GM23338 (cell line): Measurements from ENCODE around the gene CD300H. TPM values are rescaled to one million over a fixed set of nuclear protein-coding genes. Genes with fewer than 3 reads are reported as not detected.

ENCODE experiments used
- ATAC-seq: fragments of 200-7000 bp; cut with Tn5 transposase; 3 replicates; pipeline ENCODE4 v1.9.1; 2020
- DNase-seq: peaks from one replicate; pipeline ENCODE4 v3.0.0-alpha.2; 2015; ENCODE audit warnings: low spot score
- H2AFZ ChIP-seq: fragments of 200-600 bp; sonication (generic); 2 replicates; pipeline ENCODE4 v1.8.0; 2016; ENCODE audit warnings: antibody characterized with exemption, mild to moderate bottlenecking, moderate library complexity
- H3F3A ChIP-seq: fragments of 200-600 bp; sonication (generic); replicated peaks from 2 replicates; pipeline ENCODE4 v1.8.0; 2017; ENCODE audit warnings: antibody characterized with exemption, mixed run types, low read depth
- H3K27ac ChIP-seq: fragments of 200-600 bp; sonication (generic); 2 replicates; pipeline ENCODE4 v1.6.1; 2016; ENCODE audit warnings: low read depth
- H3K27me3 ChIP-seq: fragments of 200-600 bp; sonication (generic); 2 replicates; pipeline ENCODE4 v1.8.0; 2016; ENCODE audit warnings: mild to moderate bottlenecking, mixed run types, moderate library complexity; ENCODE audit not compliant: insufficient read depth
- H3K36me3 ChIP-seq: fragments of 200-600 bp; sonication (generic); 2 replicates; pipeline ENCODE4 v1.8.0; 2016; ENCODE audit warnings: mild to moderate bottlenecking; ENCODE audit not compliant: insufficient read depth
- H3K4me1 ChIP-seq: fragments of 200-600 bp; sonication (generic); 2 replicates; pipeline ENCODE4 v1.8.0; 2016; ENCODE audit warnings: mild to moderate bottlenecking, moderate library complexity; ENCODE audit not compliant: insufficient read depth
- H3K4me2 ChIP-seq: fragments of 200-600 bp; sonication (generic); 2 replicates; pipeline ENCODE4 v1.7.1; 2017; ENCODE audit warnings: mixed run types
- H3K4me3 ChIP-seq: fragments of 200-600 bp; sonication (generic); 2 replicates; pipeline ENCODE4 v1.6.1; 2016; ENCODE audit warnings: mixed run types
- H3K79me2 ChIP-seq: fragments of 200-600 bp; sonication (generic); replicated peaks from 2 replicates; pipeline ENCODE4 v1.8.0; 2017; ENCODE audit warnings: mild to moderate bottlenecking; ENCODE audit not compliant: insufficient read depth
- H3K9me2 ChIP-seq: fragments of 200-600 bp; sonication (generic); 2 replicates; pipeline ENCODE4 v1.8.0; 2017; ENCODE audit not compliant: insufficient read depth
- H4K20me1 ChIP-seq: fragments of 200-600 bp; sonication (generic); replicated peaks from 2 replicates; pipeline ENCODE4 v1.8.0; 2017; ENCODE audit warnings: mild to moderate bottlenecking; ENCODE audit not compliant: insufficient read depth
- H3K27ac Mint-ChIP-seq: 2 replicates; pipeline ENCODE4 v1.8.0; 2020; ENCODE audit warnings: inconsistent platforms, mild to moderate bottlenecking, moderate library complexity, mixed read lengths
- H3K27me3 Mint-ChIP-seq: 3 replicates; pipeline ENCODE4 v1.8.0; 2022; ENCODE audit warnings: low read depth, mild to moderate bottlenecking, moderate library complexity, mixed read lengths, inconsistent platforms; ENCODE audit not compliant: insufficient read depth, poor library complexity
- H3K36me3 Mint-ChIP-seq: 3 replicates; pipeline ENCODE4 v1.8.0; 2021; ENCODE audit warnings: low read depth, mild to moderate bottlenecking, inconsistent platforms, moderate library complexity, mixed read lengths
- H3K4me1 Mint-ChIP-seq: 3 replicates; pipeline ENCODE4 v1.8.0; 2020; ENCODE audit warnings: mild to moderate bottlenecking, inconsistent platforms, mixed read lengths
- H3K4me3 Mint-ChIP-seq: 3 replicates; pipeline ENCODE4 v1.8.0; 2021; ENCODE audit warnings: moderate library complexity, mild to moderate bottlenecking, inconsistent platforms, mixed read lengths
- H3K9me3 Mint-ChIP-seq: 3 replicates; pipeline ENCODE4 v1.8.0; 2020; ENCODE audit warnings: moderate library complexity, mild to moderate bottlenecking, inconsistent platforms, mixed read lengths
- CREB1 ChIP-seq: fragments of 250-450 bp; sonication (Bioruptor Pico); IDR thresholded peaks from 2 replicates; pipeline ENCODE4 v1.5.0; 2020; ENCODE audit warnings: low read depth, mild to moderate bottlenecking, moderate library complexity
- EZH2 ChIP-seq: fragments of 200-600 bp; sonication (generic); IDR thresholded peaks from one replicate; pipeline ENCODE4 v1.8.0; 2017; ENCODE audit warnings: antibody characterized with exemption, mild to moderate bottlenecking, low read depth; ENCODE audit not compliant: unreplicated experiment
- EZH2phosphoT487 ChIP-seq: fragments of 200-600 bp; sonication (generic); IDR thresholded peaks from one replicate; pipeline ENCODE4 v1.8.1; 2018; ENCODE audit warnings: antibody characterized with exemption; ENCODE audit not compliant: unreplicated experiment
- JUNB ChIP-seq: IDR thresholded peaks from one replicate; pipeline ENCODE4 v1.6.1; 2016; ENCODE audit warnings: antibody characterized with exemption; ENCODE audit not compliant: unreplicated experiment
- NANOG ChIP-seq: IDR thresholded peaks from 2 replicates; pipeline ENCODE4 v1.6.1; 2016; ENCODE audit warnings: antibody characterized with exemption, borderline replicate concordance
- POLR2AphosphoS5 ChIP-seq: IDR thresholded peaks from 2 replicates; pipeline ENCODE4 v1.6.1; 2016; ENCODE audit warnings: antibody characterized with exemption, low read depth
- STAT1 ChIP-seq: IDR thresholded peaks from one replicate; pipeline ENCODE4 v1.6.1; 2016; ENCODE audit warnings: antibody characterized with exemption; ENCODE audit not compliant: unreplicated experiment
- ZNF114 ChIP-seq: fragments of 250-450 bp; sonication (Bioruptor Pico); IDR thresholded peaks from 2 replicates; pipeline ENCODE4 v1.5.0; 2020; ENCODE audit warnings: mild to moderate bottlenecking, moderate library complexity
- ZNF331 ChIP-seq: fragments of 250-450 bp; sonication (Bioruptor Pico); IDR thresholded peaks from 2 replicates; pipeline ENCODE4 v1.5.0; 2020; ENCODE audit warnings: low read depth, mild to moderate bottlenecking, moderate library complexity
- ZNF462 ChIP-seq: fragments of 250-450 bp; sonication (Bioruptor Pico); IDR thresholded peaks from 2 replicates; pipeline ENCODE4 v1.5.0; 2020; ENCODE audit warnings: mild to moderate bottlenecking, moderate library complexity
- polyA plus RNA-seq: library from polyadenylated mRNA; unstranded; fragments of >200 nt; fragmentation: Nextera tagmentation; extraction: Ambion mirVana; gene quantifications from 2 replicates; pipeline ENCODE4 v1.2.1, GENCODE V29; 2016
- total RNA-seq: library from RNA; depleted of rRNA; stranded (reverse); fragments of >200 nt; shearing (Covaris generic); gene quantifications from 2 replicates; pipeline ENCODE4 v1.2.3, GENCODE V29; 2014
- TF ChIP-seq, protein P1 (sequence below), 2 experiments: fragments of 200-600 bp in 1 of 2; sonication (generic) in 1 of 2; conservative IDR thresholded peaks; 2 replicates each; pipeline versions ENCODE4 v1.5.1 to v1.6.1; 2016 to 2017; ENCODE audit warnings: antibody characterized with exemption in 2 of 2, low read depth in 2 of 2, mild to moderate bottlenecking in 2 of 2, moderate library complexity in 1 of 2
- TF ChIP-seq, protein P2 (sequence below): IDR thresholded peaks from 2 replicates; pipeline ENCODE4 v1.6.1; 2016; ENCODE audit warnings: antibody characterized with exemption
- TF ChIP-seq, protein P3 (sequence below): IDR thresholded peaks from one replicate; pipeline ENCODE4 v1.6.1; 2018; ENCODE audit warnings: antibody characterized with exemption; ENCODE audit not compliant: unreplicated experiment

Gene CD300H
- total and polyA plus RNA-seq, 2 experiments from 2014 or later, result not detected

DNA sequence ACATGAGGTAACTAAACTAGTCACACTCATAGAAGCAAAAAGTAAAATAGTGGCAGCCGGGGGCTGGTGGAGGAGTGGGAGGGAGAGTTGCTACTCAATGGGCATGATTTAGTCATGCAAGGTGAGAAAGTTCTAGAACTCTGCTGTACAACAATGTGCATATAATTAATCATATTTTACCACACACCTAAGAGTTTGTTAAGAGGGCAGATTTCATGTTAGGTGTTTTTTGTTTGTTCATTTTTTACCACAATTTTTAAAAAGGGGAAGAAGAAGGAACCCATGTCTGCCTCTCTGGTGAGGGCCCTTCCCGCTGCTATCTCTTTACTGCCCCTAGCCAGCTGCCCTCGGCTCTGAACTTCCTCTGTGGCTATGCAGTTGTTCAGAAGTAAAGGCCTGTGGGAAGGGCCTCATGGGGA is 47.3 kb downstream of the CD300H start:
- Histone ChIP-seq H3K4me1 (no peaks in the 10 kb centered on the region), H3F3A (no peaks in the 10 kb centered on the region), H3K4me2 (no peak overlapping the region), H3K27ac (no peak overlapping the region), H3K9me2 (no peaks in the 10 kb centered on the region; the same call in 1 of the 2 replicates), H2AFZ (no peak overlapping the region), H3K4me3 (no peak overlapping the region), H3K79me2 (no peaks in the 10 kb centered on the region), H3K36me3 (no peaks in the 10 kb centered on the region), H4K20me1 (no peaks in the 10 kb centered on the region), H3K27me3 (no peaks in the 10 kb centered on the region)
- Mint-ChIP-seq H3K9me3 (peaks cover 52% of the 10 kb centered on the region), H3K36me3 (peaks cover 5% of the 10 kb centered on the region; the same call in 2 of the 3 replicates), H3K27me3 (peaks cover 6% of the 10 kb centered on the region), H3K4me1 (no peaks in the 10 kb centered on the region), H3K27ac (no peak overlapping the region), H3K4me3 (no peak overlapping the region)
- DNase-seq (no peak), ATAC-seq (no peak)
- TF ChIP-seq ZNF331 (CRISPR knock-in tag) (no peak), ZNF114 (no peak), EZH2 (no peak), CREB1 (CRISPR knock-in tag) (no peak), NANOG (no peak), JUNB (no peak), POLR2AphosphoS5 (no peak), EZH2phosphoT487 (no peak), ZNF462 (CRISPR knock-in tag) (no peak), STAT1 (no peak)
- TF ChIP-seq, protein P1, sequence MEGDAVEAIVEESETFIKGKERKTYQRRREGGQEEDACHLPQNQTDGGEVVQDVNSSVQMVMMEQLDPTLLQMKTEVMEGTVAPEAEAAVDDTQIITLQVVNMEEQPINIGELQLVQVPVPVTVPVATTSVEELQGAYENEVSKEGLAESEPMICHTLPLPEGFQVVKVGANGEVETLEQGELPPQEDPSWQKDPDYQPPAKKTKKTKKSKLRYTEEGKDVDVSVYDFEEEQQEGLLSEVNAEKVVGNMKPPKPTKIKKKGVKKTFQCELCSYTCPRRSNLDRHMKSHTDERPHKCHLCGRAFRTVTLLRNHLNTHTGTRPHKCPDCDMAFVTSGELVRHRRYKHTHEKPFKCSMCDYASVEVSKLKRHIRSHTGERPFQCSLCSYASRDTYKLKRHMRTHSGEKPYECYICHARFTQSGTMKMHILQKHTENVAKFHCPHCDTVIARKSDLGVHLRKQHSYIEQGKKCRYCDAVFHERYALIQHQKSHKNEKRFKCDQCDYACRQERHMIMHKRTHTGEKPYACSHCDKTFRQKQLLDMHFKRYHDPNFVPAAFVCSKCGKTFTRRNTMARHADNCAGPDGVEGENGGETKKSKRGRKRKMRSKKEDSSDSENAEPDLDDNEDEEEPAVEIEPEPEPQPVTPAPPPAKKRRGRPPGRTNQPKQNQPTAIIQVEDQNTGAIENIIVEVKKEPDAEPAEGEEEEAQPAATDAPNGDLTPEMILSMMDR (conservative IDR thresholded peaks at IDR 0.05; ENCODE audit: low read depth in 2 of 2), result no peak
- TF ChIP-seq, protein P2, sequence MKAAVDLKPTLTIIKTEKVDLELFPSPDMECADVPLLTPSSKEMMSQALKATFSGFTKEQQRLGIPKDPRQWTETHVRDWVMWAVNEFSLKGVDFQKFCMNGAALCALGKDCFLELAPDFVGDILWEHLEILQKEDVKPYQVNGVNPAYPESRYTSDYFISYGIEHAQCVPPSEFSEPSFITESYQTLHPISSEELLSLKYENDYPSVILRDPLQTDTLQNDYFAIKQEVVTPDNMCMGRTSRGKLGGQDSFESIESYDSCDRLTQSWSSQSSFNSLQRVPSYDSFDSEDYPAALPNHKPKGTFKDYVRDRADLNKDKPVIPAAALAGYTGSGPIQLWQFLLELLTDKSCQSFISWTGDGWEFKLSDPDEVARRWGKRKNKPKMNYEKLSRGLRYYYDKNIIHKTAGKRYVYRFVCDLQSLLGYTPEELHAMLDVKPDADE, result no peak
- TF ChIP-seq, protein P3, sequence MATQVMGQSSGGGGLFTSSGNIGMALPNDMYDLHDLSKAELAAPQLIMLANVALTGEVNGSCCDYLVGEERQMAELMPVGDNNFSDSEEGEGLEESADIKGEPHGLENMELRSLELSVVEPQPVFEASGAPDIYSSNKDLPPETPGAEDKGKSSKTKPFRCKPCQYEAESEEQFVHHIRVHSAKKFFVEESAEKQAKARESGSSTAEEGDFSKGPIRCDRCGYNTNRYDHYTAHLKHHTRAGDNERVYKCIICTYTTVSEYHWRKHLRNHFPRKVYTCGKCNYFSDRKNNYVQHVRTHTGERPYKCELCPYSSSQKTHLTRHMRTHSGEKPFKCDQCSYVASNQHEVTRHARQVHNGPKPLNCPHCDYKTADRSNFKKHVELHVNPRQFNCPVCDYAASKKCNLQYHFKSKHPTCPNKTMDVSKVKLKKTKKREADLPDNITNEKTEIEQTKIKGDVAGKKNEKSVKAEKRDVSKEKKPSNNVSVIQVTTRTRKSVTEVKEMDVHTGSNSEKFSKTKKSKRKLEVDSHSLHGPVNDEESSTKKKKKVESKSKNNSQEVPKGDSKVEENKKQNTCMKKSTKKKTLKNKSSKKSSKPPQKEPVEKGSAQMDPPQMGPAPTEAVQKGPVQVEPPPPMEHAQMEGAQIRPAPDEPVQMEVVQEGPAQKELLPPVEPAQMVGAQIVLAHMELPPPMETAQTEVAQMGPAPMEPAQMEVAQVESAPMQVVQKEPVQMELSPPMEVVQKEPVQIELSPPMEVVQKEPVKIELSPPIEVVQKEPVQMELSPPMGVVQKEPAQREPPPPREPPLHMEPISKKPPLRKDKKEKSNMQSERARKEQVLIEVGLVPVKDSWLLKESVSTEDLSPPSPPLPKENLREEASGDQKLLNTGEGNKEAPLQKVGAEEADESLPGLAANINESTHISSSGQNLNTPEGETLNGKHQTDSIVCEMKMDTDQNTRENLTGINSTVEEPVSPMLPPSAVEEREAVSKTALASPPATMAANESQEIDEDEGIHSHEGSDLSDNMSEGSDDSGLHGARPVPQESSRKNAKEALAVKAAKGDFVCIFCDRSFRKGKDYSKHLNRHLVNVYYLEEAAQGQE, result no peak
